Smooth muscle cell (in vitro differentiated cells): ENCODE data around the gene PPM1F. TPM values are rescaled to one million over a fixed set of nuclear protein-coding genes. Genes with fewer than 3 reads are reported as not detected.
"Not testable (repeated sequence)": the region's sequence is repeated elsewhere in the genome, so short reads cannot be mapped to it uniquely, and the experiment has no call there.

Source experiments
- DNase-seq: peaks from one replicate; lab custom pipeline; 2025; ENCODE audit not compliant: unreplicated experiment; lab: John Stamatoyannopoulos, UW
- H2AFZ ChIP-seq: fragments of 200-600 bp; sonication (generic); 2 replicates; pipeline ENCODE4 v1.6.0; 2016; ENCODE audit warnings: antibody characterized with exemption, low read depth, mild to moderate bottlenecking
- H3F3A ChIP-seq: fragments of 200-600 bp; sonication (generic); 2 replicates; pipeline ENCODE4 v1.6.0; 2017; ENCODE audit warnings: antibody characterized with exemption, low read depth
- H3K27ac ChIP-seq: fragments of 200-600 bp; sonication (generic); 2 replicates; pipeline ENCODE4 v1.5.1; 2016; ENCODE audit warnings: low read depth, mild to moderate bottlenecking
- H3K27me3 ChIP-seq: fragments of 200-600 bp; sonication (generic); 2 replicates; pipeline ENCODE4 v1.6.1; 2016; ENCODE audit warnings: low read depth, mild to moderate bottlenecking
- H3K36me3 ChIP-seq: fragments of 200-600 bp; sonication (generic); 2 replicates; pipeline ENCODE4 v1.5.1; 2016; ENCODE audit warnings: low read depth
- H3K4me1 ChIP-seq: fragments of 200-600 bp; sonication (generic); 2 replicates; pipeline ENCODE4 v1.5.1; 2016; ENCODE audit warnings: low read depth
- H3K4me2 ChIP-seq: fragments of 200-600 bp; sonication (generic); 2 replicates; pipeline ENCODE4 v1.6.0; 2016; ENCODE audit warnings: mild to moderate bottlenecking
- H3K4me3 ChIP-seq: fragments of 200-600 bp; sonication (generic); 2 replicates; pipeline ENCODE4 v1.5.1; 2016; ENCODE audit warnings: mild to moderate bottlenecking
- H3K79me2 ChIP-seq: fragments of 200-600 bp; sonication (generic); 2 replicates; pipeline ENCODE4 v1.6.0; 2016; ENCODE audit warnings: low read depth, mild to moderate bottlenecking
- H3K9ac ChIP-seq: fragments of 200-600 bp; sonication (generic); 2 replicates; pipeline ENCODE4 v1.6.0; 2016; ENCODE audit warnings: low read depth
- H3K9me3 ChIP-seq: fragments of 200-600 bp; sonication (generic); replicated peaks from 2 replicates; pipeline ENCODE4 v1.5.1; 2016; ENCODE audit warnings: low read depth
- H4K20me1 ChIP-seq: fragments of 200-600 bp; sonication (generic); 2 replicates; pipeline ENCODE4 v1.6.0; 2016; ENCODE audit warnings: low read depth
- CTCF ChIP-seq: fragments of 200-600 bp; sonication (generic); IDR thresholded peaks from 2 replicates; pipeline ENCODE4 v1.5.1; 2017; ENCODE audit warnings: borderline replicate concordance, mild to moderate bottlenecking, antibody characterized with exemption; ENCODE audit not compliant: insufficient read depth, poor library complexity, severe bottlenecking
- WGBS: methylation state at CpG from one replicate; pipeline ENCODE4 v1.1.7; 2016; ENCODE audit warnings: low lambda C conversion rate; 5-methylcytosine and 5-hydroxymethylcytosine counted together
- polyA plus RNA-seq: library from polyadenylated mRNA; unstranded; fragments of >200 nt; fragmentation: Nextera tagmentation; extraction: Ambion mirVana; gene quantifications from 2 replicates; pipeline ENCODE4 v1.2.1, GENCODE V29; 2016
- total RNA-seq: library from RNA; depleted of rRNA; stranded (reverse); fragments of >200 nt; gene quantifications from 2 replicates; pipeline ENCODE4 v1.2.3, GENCODE V29; 2014

The PPM1F gene
- total and polyA plus RNA-seq, 2 experiments from 2014 or later, result 11.8 to 15.2 TPM

GRCh38 chr22:21907638-21908522, 44.8 kb downstream of the PPM1F start:
- no peak for DNase-seq
- H4K20me1 ChIP-seq, result no peaks in the 10 kb centered on the region
- no peak overlapping the region for H2AFZ ChIP-seq
- no peak for TF ChIP-seq CTCF
- no peaks in the 10 kb centered on the region for H3K9me3 ChIP-seq
- H3K9ac ChIP-seq, result no peak overlapping the region
- H3K27me3 ChIP-seq, result no peaks in the 10 kb centered on the region
- no peak overlapping the region for H3K4me3 ChIP-seq
- H3K4me1 ChIP-seq, result no peaks in the 10 kb centered on the region
- no peaks in the 10 kb centered on the region for H3F3A ChIP-seq
- no peaks in the 10 kb centered on the region for H3K36me3 ChIP-seq
- H3K79me2 ChIP-seq, result no peaks in the 10 kb centered on the region
- H3K27ac ChIP-seq, result no peak overlapping the region
- H3K4me2 ChIP-seq, result no peak overlapping the region
- 89% methylated on average over 7 of the region's 7 CpGs for WGBS

DNA sequence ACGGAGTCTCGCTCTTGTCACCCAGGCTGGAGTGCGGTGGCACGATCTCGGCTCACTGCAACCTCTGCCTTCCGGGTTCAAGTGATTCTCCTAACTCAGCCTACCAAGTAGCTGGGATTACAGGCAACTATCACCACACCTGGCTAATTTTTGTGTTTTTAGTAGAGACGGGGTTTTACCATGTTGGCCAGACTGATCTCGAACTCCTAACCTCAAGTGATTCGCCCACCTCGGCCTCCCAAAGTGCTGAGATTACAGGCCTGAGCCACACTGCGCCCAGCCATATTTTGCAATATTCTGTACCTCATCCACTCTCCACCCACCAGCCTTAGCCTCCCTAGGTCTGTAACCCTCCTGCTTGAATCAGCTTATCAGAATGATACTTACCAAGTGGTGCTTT, 47.4 kb downstream of the PPM1F start:
- H3K27me3 ChIP-seq, H3K79me2 ChIP-seq, H3F3A ChIP-seq, H3K4me1 ChIP-seq, H3K27ac ChIP-seq, H3K4me2 ChIP-seq, H3K9ac ChIP-seq, H3K4me3 ChIP-seq, H2AFZ ChIP-seq, H3K36me3 ChIP-seq, H3K9me3 ChIP-seq, H4K20me1 ChIP-seq, DNase-seq: not testable (repeated sequence)
- WGBS, result 97% methylated on average over 11 of the region's 11 CpGs

GRCh38 chr22:21904250-21904789, 48.3 kb downstream of the PPM1F start:
- Histone ChIP-seq H4K20me1 (no peaks in the 10 kb centered on the region), H3K27me3 (no peaks in the 10 kb centered on the region), H3K4me3 (no peak overlapping the region), H3K9me3 (no peaks in the 10 kb centered on the region), H3K27ac (no peak overlapping the region), H3K36me3 (no peaks in the 10 kb centered on the region), H3K4me2 (no peak overlapping the region), H3F3A (no peaks in the 10 kb centered on the region), H3K4me1 (no peaks in the 10 kb centered on the region), H3K79me2 (no peaks in the 10 kb centered on the region), H2AFZ (no peak overlapping the region), H3K9ac (no peak overlapping the region)
- DNase-seq, result no peak
- TF ChIP-seq CTCF, result no peak
- WGBS, result 94% methylated on average over 4 of the region's 4 CpGs

DNA sequence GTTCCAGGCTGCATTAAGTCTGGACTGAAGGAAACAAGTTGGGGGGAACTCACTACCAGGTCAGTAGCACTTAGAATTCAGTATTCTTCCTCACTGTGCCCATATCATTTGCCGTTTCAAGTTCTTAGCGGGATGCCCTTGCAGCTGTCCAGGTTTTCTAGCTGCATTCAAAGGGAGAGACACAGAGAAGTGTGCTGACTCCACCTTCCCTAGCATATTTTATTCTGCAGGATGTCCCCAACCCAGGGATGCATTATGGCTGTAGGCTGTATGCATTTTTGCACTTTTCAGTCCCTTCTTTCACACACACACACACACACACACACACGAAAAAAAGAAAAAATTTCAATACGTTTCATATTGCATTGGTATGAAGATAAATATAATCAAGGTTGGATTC, 49.4 kb downstream of the PPM1F start:
- Histone ChIP-seq H3K4me2 (no peak overlapping the region), H3K79me2 (no peaks in the 10 kb centered on the region), H3K9me3 (no peaks in the 10 kb centered on the region), H3K4me1 (no peaks in the 10 kb centered on the region), H3K36me3 (no peaks in the 10 kb centered on the region), H3K27me3 (no peaks in the 10 kb centered on the region), H3K4me3 (no peak overlapping the region), H3K27ac (no peak overlapping the region), H4K20me1 (no peaks in the 10 kb centered on the region), H2AFZ (no peak overlapping the region), H3F3A (no peaks in the 10 kb centered on the region), H3K9ac (no peak overlapping the region)
- no peak for TF ChIP-seq CTCF
- no peak for DNase-seq
- 86% methylated on average over 4 of the region's 4 CpGs for WGBS
